Thymus (tissue), 11 donors: ENCODE measurements around the gene HPS6. TPM values are rescaled to one million over a fixed set of nuclear protein-coding genes. Genes with fewer than 3 reads are reported as not detected.

Experiments
- DNase-seq, 9 donors: peaks; one replicate each; pipeline ENCODE4 v3.0.0-alpha.2; 2013; ENCODE audit warnings: low spot score in 9 of 9, low read depth in 6 of 9, missing footprints in 1 of 9
- H3K27ac ChIP-seq, 2 donors: one replicate each; pipeline ENCODE4 v1.5.1; 2013; ENCODE audit warnings: control low read depth in 1 of 2, low read depth in 1 of 2, low read length in 1 of 2, mild to moderate bottlenecking in 1 of 2, moderate library complexity in 1 of 2
- H3K27me3 ChIP-seq, 2 donors: one replicate each; pipeline ENCODE4 v1.5.1; 2013; ENCODE audit warnings: low read length in 1 of 2; ENCODE audit not compliant: control insufficient read depth in 2 of 2, insufficient read depth in 1 of 2
- H3K36me3 ChIP-seq, 2 donors: one replicate each; pipeline ENCODE4 v1.5.1; 2013; ENCODE audit warnings: low read length in 1 of 2, mild to moderate bottlenecking in 1 of 2, moderate library complexity in 1 of 2; ENCODE audit not compliant: control insufficient read depth in 2 of 2, insufficient read depth in 2 of 2
- H3K4me1 ChIP-seq, 2 donors: one replicate each; pipeline ENCODE4 v1.5.1; 2013; ENCODE audit warnings: low read length in 2 of 2; ENCODE audit not compliant: control insufficient read depth in 2 of 2, insufficient read depth in 2 of 2
- H3K4me3 ChIP-seq, 2 donors: one replicate each; pipeline ENCODE4 v1.5.1; 2013; ENCODE audit warnings: low read length in 2 of 2, control low read depth in 1 of 2, mild to moderate bottlenecking in 1 of 2
- H3K9me3 ChIP-seq, 2 donors: one replicate each; pipeline ENCODE4 v1.5.1; 2013; ENCODE audit warnings: low read length in 1 of 2, mild to moderate bottlenecking in 1 of 2; ENCODE audit not compliant: control insufficient read depth in 2 of 2, insufficient read depth in 1 of 2
- WGBS: extraction: QIAGEN DNeasy Blood & Tissue Kit; methylation state at CpG from one replicate; pipeline ENCODE4 v1.1.7; 2013; 5-methylcytosine and 5-hydroxymethylcytosine counted together
- polyA plus RNA-seq: library from polyadenylated mRNA; stranded (reverse); fragments of 200-250 nt; gene quantifications from one replicate; pipeline ENCODE4 v1.2.3, GENCODE V29; 2013
- total RNA-seq: library from RNA; stranded (reverse); fragments of 120-200 nt; gene quantifications from one replicate; pipeline ENCODE4 v1.2.4, GENCODE V29; 2013
- donor health status: healthy.

Gene HPS6
- total and polyA plus RNA-seq, 2 donors, result 8.7 to 15.3 TPM

DNA sequence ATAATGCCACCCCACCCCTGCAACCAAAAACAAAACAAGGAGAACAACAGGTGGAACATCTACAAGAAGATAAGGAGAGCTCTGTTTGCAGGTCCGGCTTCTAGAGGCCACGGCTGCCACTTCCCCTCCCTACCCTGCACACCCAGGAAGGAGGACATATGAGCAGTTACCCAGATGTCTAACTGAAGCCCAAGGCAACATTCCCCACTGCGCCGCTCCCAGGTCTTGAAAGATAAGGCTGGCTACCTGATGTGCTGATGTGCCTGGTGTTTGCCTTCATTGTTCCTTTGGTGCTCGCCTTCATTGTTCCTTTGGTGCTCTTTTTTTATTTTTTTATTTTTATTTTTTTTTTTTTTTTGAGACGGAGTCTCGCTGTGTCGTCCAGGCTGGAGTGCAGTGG is 21.0 kb downstream of the HPS6 start:
- Histone ChIP-seq H3K36me3 (no peaks in the 10 kb centered on the region), H3K27ac (no peak overlapping the region), H3K4me1 (no peaks in the 10 kb centered on the region), H3K27me3 (no peaks in the 10 kb centered on the region), H3K4me3 (no peak overlapping the region), H3K9me3 (no peaks in the 10 kb centered on the region)
- 97% methylated on average over 8 of the region's 8 CpGs for WGBS
- no peak for DNase-seq

DNA sequence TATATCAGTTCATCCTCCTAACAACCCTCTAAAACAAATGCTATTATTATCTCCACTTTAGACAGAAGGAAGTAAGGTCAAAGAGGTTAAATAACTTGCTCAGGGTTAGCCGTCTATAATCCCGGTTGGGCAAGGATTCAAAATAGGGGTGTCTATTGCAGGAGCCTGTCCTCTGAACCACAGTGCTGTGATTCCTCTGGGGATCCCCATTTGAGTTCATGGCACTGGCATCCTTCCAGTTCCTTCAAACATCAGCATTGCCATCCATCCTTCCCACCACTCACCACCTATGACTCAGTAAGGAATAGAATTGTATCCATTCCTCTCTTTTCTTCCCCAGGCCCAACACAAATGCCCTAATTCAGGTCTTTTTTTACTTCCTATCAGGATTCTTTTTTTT is 25.6 kb downstream of the HPS6 start:
- H3K27me3 ChIP-seq, result no peaks in the 10 kb centered on the region
- H3K36me3 ChIP-seq, result no peaks in the 10 kb centered on the region
- no peaks in the 10 kb centered on the region for H3K9me3 ChIP-seq
- DNase-seq, result no peak
- H3K4me1 ChIP-seq, result no peaks in the 10 kb centered on the region
- no peak overlapping the region for H3K27ac ChIP-seq
- 94% methylated on average over 2 of the region's 2 CpGs for WGBS
- no peak overlapping the region for H3K4me3 ChIP-seq

DNA sequence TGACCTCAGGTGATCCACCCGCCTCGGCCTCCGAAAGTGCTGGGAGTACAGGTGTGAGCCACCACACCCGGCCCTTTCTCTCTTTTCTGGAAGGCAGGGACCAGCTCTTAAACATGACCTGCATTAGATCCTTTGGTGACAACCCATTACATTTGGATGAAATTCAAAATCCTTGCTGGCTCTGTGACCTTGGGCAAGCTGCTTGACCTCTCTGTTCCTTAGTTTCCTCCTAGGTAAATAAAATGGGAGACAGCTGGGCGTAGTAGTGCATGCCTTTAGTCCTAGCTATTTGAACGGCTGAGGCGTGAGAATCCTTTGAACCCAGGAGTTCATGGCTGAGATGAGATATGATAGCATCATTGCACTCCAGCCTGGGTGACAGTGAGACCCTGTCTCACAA is 31.3 kb downstream of the HPS6 start:
- H3K4me3 ChIP-seq, result no peak overlapping the region
- no peaks in the 10 kb centered on the region for H3K36me3 ChIP-seq
- no peaks in the 10 kb centered on the region for H3K27me3 ChIP-seq
- 98% methylated on average over 7 of the region's 7 CpGs for WGBS
- no peak for DNase-seq
- no peaks in the 10 kb centered on the region for H3K9me3 ChIP-seq
- H3K4me1 ChIP-seq, result no peaks in the 10 kb centered on the region
- H3K27ac ChIP-seq, result no peak overlapping the region

DNA sequence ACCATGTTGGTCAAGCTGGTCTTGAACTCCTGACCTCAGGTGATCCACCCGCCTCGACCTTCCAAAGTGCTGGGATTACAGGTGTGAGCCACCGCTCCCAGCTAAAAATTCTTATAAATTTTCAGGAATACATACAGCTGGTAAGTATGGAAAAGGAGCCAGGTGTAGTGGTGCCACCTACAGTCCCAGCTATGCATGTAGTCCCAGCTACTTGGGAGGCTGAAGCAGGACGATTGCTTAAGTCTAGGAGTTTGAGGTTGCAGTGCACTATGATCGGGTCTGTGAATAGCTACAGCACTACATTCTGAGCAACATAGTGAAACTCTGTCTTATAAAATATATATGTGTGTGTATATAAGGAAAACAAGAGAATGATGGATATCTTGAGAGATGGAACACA is 36.0 kb downstream of the HPS6 start:
- no peak for DNase-seq
- no peaks in the 10 kb centered on the region for H3K9me3 ChIP-seq
- H3K4me3 ChIP-seq, result no peak overlapping the region
- H3K27ac ChIP-seq, result no peak overlapping the region
- WGBS, result 95% methylated on average over 5 of the region's 5 CpGs
- no peaks in the 10 kb centered on the region for H3K4me1 ChIP-seq
- H3K36me3 ChIP-seq, result peaks cover 0 to 5% of the 10 kb centered on the region in 2 donors
- no peaks in the 10 kb centered on the region for H3K27me3 ChIP-seq

DNA sequence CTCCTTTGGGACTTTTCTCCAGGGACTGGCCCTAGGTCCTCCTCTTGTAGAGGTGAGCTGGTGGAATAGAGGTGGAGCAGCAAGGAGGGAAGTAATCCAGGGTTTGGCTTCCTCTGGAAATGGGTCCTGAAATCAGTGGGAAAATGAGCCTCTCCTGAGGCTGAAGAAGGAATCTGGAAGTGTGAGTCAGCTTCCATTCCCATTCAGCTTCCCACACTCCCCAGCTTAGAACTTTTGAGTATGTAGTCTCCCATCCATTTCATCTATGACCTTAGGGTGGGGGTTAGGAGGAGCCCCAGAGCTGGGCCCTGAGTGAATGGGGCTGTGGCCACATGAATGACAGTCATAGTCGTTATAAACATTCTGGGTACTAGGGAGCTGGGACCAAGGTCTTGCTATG is 37.3 kb downstream of the HPS6 start:
- DNase-seq, result no peak
- Histone ChIP-seq H3K4me3 (no peak overlapping the region), H3K9me3 (no peaks in the 10 kb centered on the region), H3K36me3 (peaks cover 9% of the 10 kb centered on the region in 2 donors), H3K27me3 (no peaks in the 10 kb centered on the region), H3K4me1 (no peaks in the 10 kb centered on the region), H3K27ac (no peak overlapping the region)
- 89% methylated on average over 1 of the region's 1 CpG for WGBS

DNA sequence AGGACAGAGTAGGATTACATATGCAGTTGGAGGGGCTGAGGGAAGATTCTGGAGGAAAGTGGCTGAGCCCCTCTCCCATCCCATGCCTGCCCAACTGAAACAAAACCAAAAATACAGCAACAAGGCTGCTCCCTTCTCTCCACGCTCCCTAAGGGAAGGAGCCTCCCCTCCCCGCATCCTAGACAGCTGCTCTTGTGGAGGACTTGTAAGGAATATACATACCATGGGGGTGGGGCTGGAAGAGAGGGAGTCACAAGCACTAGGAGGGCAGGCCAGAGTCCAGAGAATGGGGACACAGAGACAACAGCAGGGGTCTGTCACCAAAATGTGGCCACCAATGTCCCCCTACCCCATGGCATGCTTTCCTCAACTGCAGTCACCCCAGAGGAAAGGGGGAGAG is 41.8 kb downstream of the HPS6 start:
- WGBS, result 95% methylated on average over 2 of the region's 2 CpGs

DNA sequence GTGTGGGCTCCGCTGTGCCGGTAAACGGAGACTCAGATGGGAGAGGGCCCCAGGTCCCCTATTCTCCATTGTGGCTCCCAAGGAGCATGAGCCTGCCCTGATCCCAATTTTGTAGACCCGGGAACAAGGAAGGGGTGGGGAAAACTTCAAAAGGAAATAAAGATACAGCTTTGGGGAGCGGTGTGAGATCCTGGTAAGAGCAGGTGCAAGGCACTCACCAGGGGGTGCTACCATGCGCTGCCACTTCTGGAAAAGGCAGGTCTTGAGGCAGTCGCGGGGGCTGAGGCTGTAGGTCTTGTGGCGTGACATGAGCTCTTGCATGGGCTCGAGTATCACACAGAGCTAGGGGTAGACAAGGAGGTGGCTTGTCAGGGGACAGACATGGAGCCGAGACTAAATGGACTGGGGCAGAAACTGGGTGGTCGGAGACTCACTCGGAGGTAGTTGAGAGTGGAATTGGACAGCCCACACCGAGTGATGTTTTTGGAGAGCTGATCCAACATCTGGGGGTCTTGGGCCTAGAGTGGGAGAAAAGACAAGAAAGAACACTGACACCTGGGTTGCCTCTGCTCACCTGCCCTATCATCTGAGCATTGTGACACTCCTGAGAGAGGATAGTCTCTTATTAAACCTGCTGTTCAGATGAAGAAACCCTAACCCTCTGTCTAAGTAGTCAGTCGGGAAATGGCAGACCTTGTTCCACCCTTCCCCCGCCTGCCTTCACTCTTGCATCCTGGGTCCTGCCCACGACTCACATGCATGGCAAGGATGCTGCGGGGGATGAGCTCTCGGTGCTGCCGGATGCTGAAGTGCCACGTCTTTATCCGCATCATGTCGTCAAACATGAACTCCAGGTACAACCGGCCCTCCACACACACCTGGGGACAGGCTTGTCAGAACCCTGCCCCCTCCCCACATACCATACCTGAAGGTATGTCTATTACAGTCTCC is 44.3 kb downstream of the HPS6 start:
- no peak for DNase-seq
- peaks cover 11 to 22% of the 10 kb centered on the region in 2 donors for H3K4me1 ChIP-seq
- H3K9me3 ChIP-seq, result peaks cover 0 to 2% of the 10 kb centered on the region in 2 donors
- H3K36me3 ChIP-seq, result peaks cover 44 to 51% of the 10 kb centered on the region in 2 donors
- H3K27ac ChIP-seq, result no peak overlapping the region
- 98% methylated on average over 24 of the region's 24 CpGs for WGBS
- no peak overlapping the region for H3K4me3 ChIP-seq
- no peaks in the 10 kb centered on the region for H3K27me3 ChIP-seq

More for the DNA sequence above, 41.8 kb downstream of the HPS6 start:
- no peak for DNase-seq
- no peaks in the 10 kb centered on the region for H3K9me3 ChIP-seq
- H3K4me1 ChIP-seq, result peaks cover 0 to 2% of the 10 kb centered on the region in 2 donors
- H3K4me3 ChIP-seq, result no peak overlapping the region
- H3K27me3 ChIP-seq, result no peaks in the 10 kb centered on the region
- H3K27ac ChIP-seq, result no peak overlapping the region
- H3K36me3 ChIP-seq, result peaks cover 47 to 51% of the 10 kb centered on the region in 2 donors

DNA sequence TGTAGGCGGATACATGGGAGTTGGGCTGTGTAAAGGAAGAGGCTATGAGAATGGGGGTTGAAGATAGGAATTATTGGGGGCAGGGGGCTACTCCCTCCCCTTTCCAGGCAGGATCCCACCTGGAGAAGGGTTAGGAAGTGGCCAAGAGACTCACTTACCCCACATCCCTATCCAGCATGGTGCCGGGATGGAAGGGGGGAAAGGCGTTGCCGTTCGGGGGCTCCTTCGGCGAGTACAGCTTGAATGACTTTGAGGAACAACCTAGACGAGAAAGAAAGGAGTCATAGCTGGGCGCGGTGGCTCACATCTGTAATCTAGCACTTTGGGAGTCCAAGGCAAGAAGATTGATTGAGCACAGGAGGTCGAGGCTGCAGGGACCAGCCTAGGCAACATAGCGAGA is 46.1 kb downstream of the HPS6 start:
- peaks cover 22 to 35% of the 10 kb centered on the region in 2 donors for H3K4me1 ChIP-seq
- peaks cover 44 to 51% of the 10 kb centered on the region in 2 donors for H3K36me3 ChIP-seq
- DNase-seq, result no peak
- H3K4me3 ChIP-seq, result no peak overlapping the region
- H3K27me3 ChIP-seq, result no peaks in the 10 kb centered on the region
- WGBS, result 97% methylated on average over 12 of the region's 12 CpGs
- H3K27ac ChIP-seq, result no peak overlapping the region
- peaks cover 0 to 2% of the 10 kb centered on the region in 2 donors for H3K9me3 ChIP-seq

DNA sequence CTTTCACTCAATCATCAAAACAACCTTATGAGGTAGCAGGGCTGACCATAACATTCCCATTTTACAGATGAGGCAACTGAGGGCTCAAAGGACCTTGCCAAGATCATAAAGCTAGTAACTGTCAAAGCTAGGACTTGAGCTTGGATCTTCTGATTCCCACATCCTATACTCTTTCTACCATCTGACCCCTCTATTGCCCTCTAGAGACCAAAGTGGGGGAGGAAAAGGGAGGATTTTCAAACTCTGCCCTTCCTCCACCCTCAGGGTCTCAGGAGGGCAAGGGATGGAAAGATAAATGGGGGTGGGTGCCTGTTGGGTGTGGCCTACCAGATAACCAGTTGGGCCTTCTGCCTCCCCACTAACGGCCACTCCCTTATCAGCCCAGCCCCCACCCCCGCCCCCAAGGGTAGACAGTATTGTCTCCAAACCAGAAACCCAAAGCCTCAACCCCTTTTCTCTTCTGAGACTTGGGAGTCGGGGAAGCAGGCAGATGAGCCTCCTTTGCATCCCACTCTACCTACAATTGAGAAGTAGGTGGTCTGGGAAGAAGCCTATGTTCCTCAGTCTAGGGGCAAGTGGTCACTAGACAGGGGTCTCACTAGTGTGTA is 47.2 kb downstream of the HPS6 start:
- Histone ChIP-seq H3K27me3 (no peaks in the 10 kb centered on the region), H3K36me3 (peaks cover 41 to 42% of the 10 kb centered on the region in 2 donors), H3K4me1 (peaks cover 32 to 46% of the 10 kb centered on the region in 2 donors), H3K9me3 (peaks cover 0 to 2% of the 10 kb centered on the region in 2 donors), H3K27ac (no peak overlapping the region), H3K4me3 (no peak overlapping the region)
- no peak for DNase-seq
- 75% methylated on average over 3 of the region's 3 CpGs for WGBS
